GM12878 (cell line): ENCODE measurements around the gene UCN2.

ENCODE experiments used
- CBX5 ChIP-seq: sonication (generic); IDR thresholded peaks from 2 replicates; pipeline ENCODE4 v1.6.1; 2016; ENCODE audit warnings: low read depth, moderate library complexity, mild to moderate bottlenecking, inconsistent platforms
- CTCF ChIP-seq, 3 experiments: IDR thresholded peaks in 2 of 3; conservative IDR thresholded peaks in 1 of 3; 2 replicates each; pipeline ENCODE4 v1.5.1; 2011; ENCODE audit warnings: low read depth in 3 of 3, low read length in 3 of 3, mild to moderate bottlenecking in 3 of 3, control low read depth in 2 of 3, moderate library complexity in 2 of 3, inconsistent platforms in 1 of 3, mixed read lengths in 1 of 3; ENCODE audit not compliant: control insufficient read depth in 2 of 3, insufficient read depth in 1 of 3; ENCODE audit errors: extremely low read depth in 1 of 3
- DPF2 ChIP-seq: fragments of 450-650 bp; IDR thresholded peaks from 2 replicates; pipeline ENCODE4 v1.6.1; 2017; ENCODE audit warnings: mild to moderate bottlenecking
- EP300 ChIP-seq, 2 experiments: fragments of 150-350 bp in 1 of 2; IDR thresholded peaks; 2 replicates each; pipeline ENCODE4 v1.6.1; 2011 to 2012; ENCODE audit warnings: low read depth in 2 of 2, low read length in 2 of 2, borderline replicate concordance in 1 of 2, improper control_type of control experiment in 1 of 2, inconsistent platforms in 1 of 2; ENCODE audit not compliant: control insufficient read depth in 1 of 2
- ESRRA ChIP-seq: IDR thresholded peaks from 2 replicates; pipeline ENCODE4 v1.6.1; 2012; ENCODE audit warnings: mild to moderate bottlenecking, low read length, improper control_type of control experiment
- GABPA ChIP-seq: IDR thresholded peaks from 2 replicates; pipeline ENCODE4 v1.6.1; 2014; ENCODE audit warnings: antibody characterized with exemption, low read depth, mild to moderate bottlenecking, inconsistent platforms
- HDAC2 ChIP-seq: fragments of 200-600 bp; sonication (generic); IDR thresholded peaks from 2 replicates; pipeline ENCODE4 v1.6.1; 2017
- HDAC6 ChIP-seq: fragments of 200-600 bp; sonication (generic); IDR thresholded peaks from one replicate; pipeline ENCODE4 v1.8.0; 2017; ENCODE audit warnings: antibody characterized with exemption; ENCODE audit not compliant: unreplicated experiment
- HDGF ChIP-seq: fragments of 450-650 bp; IDR thresholded peaks from 2 replicates; pipeline ENCODE4 v1.6.1; 2016; ENCODE audit warnings: antibody characterized with exemption
- KAT2A ChIP-seq: conservative IDR thresholded peaks from 2 replicates; pipeline ENCODE4 v1.6.1; 2011; ENCODE audit warnings: low read depth, low read length; ENCODE audit not compliant: control insufficient read depth
- MYC ChIP-seq: IDR thresholded peaks from 2 replicates; pipeline ENCODE4 v1.6.1; 2011; ENCODE audit warnings: mild to moderate bottlenecking, low read length, moderate library complexity, inconsistent platforms; ENCODE audit not compliant: insufficient read depth, insufficient replicate concordance, insufficient read length, severe bottlenecking
- POLR2A ChIP-seq: IDR thresholded peaks from 2 replicates; pipeline ENCODE4 v1.6.1; 2011; ENCODE audit warnings: low read depth, mild to moderate bottlenecking, low read length
- SMC3 ChIP-seq: IDR thresholded peaks from 2 replicates; pipeline ENCODE4 v1.6.1; 2011; ENCODE audit warnings: low read length, improper control_type of control experiment, borderline replicate concordance
- ZNF274 ChIP-seq: IDR thresholded peaks from one replicate; pipeline ENCODE4 v1.8.0; 2011; ENCODE audit not compliant: insufficient read length, insufficient read depth

GRCh38 chr3:48555949-48556795, 7.4 kb downstream of the UCN2 start:
- TF ChIP-seq GABPA (no peak), DPF2 (no peak), SMC3 (no peak), HDGF (no peak), HDAC6 (no peak), ESRRA (no peak), KAT2A (no peak), EP300 (IDR thresholded peaks at IDR 0.05; ENCODE audit: borderline replicate concordance in 1 of 2, control insufficient read depth in 1 of 2, low read depth in 2 of 2, low read length in 2 of 2) (no peak), CTCF (IDR thresholded peaks at IDR 0.05 in 2 of 3, conservative IDR thresholded peaks at IDR 0.05 in 1 of 3; ENCODE audit: control insufficient read depth in 2 of 3, extremely low read depth in 1 of 3, insufficient read depth in 1 of 3, low read depth in 3 of 3, low read length in 3 of 3) (no peak), ZNF274 (no peak), CBX5 (no peak), MYC (no peak), HDAC2 (no peak), POLR2A (no peak)
